ENCODE data around the gene TSEN15.
"Not testable (repeated sequence)": the region's sequence is repeated elsewhere in the genome, so short reads cannot be mapped to it uniquely, and the experiment has no call there.

DNA sequence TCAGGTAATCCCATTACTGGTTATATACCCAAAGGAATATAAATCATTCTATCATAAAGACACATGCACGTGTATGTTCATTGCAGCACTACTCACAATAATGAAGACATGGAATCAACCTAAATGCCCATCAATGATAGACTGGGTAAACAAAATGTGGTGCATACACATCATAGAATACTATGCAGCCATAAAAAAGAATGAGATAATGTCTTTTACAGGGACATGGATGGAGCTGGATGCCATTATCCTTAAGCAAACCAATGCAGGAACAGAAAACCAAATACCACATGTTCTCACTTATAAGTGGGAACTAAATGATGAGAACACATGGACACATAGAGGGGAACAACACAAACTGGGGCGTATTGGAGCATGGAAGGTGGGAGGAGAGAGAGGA, 8.2 kb upstream of the TSEN15 start:
- TF ChIP-seq POLR2A (IDR thresholded peaks at IDR 0.05): not testable (repeated sequence)
- TF ChIP-seq, protein P1, sequence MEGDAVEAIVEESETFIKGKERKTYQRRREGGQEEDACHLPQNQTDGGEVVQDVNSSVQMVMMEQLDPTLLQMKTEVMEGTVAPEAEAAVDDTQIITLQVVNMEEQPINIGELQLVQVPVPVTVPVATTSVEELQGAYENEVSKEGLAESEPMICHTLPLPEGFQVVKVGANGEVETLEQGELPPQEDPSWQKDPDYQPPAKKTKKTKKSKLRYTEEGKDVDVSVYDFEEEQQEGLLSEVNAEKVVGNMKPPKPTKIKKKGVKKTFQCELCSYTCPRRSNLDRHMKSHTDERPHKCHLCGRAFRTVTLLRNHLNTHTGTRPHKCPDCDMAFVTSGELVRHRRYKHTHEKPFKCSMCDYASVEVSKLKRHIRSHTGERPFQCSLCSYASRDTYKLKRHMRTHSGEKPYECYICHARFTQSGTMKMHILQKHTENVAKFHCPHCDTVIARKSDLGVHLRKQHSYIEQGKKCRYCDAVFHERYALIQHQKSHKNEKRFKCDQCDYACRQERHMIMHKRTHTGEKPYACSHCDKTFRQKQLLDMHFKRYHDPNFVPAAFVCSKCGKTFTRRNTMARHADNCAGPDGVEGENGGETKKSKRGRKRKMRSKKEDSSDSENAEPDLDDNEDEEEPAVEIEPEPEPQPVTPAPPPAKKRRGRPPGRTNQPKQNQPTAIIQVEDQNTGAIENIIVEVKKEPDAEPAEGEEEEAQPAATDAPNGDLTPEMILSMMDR (IDR thresholded peaks at IDR 0.05): not testable (repeated sequence)
